SK-N-SH treated with all-trans-retinoic acid at 6 μM for 48 hours (cell line): ENCODE measurements around the gene PGBD1.

Source experiments
- ATAC-seq: fragments of 200-7000 bp; cut with Tn5 transposase; 3 replicates; pipeline ENCODE4 v1.9.1; 2020; ENCODE audit warnings: mild to moderate bottlenecking, moderate library complexity
- CSDC2 ChIP-seq: fragments of 250-450 bp; sonication (Bioruptor Pico); IDR thresholded peaks from 2 replicates; pipeline ENCODE4 v1.5.0; 2020; ENCODE audit warnings: mild to moderate bottlenecking, moderate library complexity
- GLIS3 ChIP-seq: fragments of 250-450 bp; sonication (Bioruptor Pico); IDR thresholded peaks from 2 replicates; pipeline ENCODE4 v1.5.0; 2020; ENCODE audit warnings: mild to moderate bottlenecking, moderate library complexity
- ISL1 ChIP-seq: fragments of 250-450 bp; sonication (Bioruptor Pico); IDR thresholded peaks from 2 replicates; pipeline ENCODE4 v2.1.2; 2022; ENCODE audit warnings: mild to moderate bottlenecking, moderate library complexity
- OSR1 ChIP-seq: fragments of 250-450 bp; sonication (Bioruptor Pico); IDR thresholded peaks from 2 replicates; pipeline ENCODE4 v1.8.0; 2022; ENCODE audit warnings: moderate library complexity, mild to moderate bottlenecking, inconsistent platforms
- PPARA ChIP-seq: fragments of 250-450 bp; sonication (Bioruptor Pico); IDR thresholded peaks from 2 replicates; pipeline ENCODE4 v1.5.0; 2020; ENCODE audit warnings: mild to moderate bottlenecking, borderline replicate concordance
- RARB ChIP-seq: fragments of 250-450 bp; sonication (Bioruptor Pico); IDR thresholded peaks from 2 replicates; pipeline ENCODE4 v1.8.0; 2021; ENCODE audit warnings: mild to moderate bottlenecking, moderate library complexity
- SNAI2 ChIP-seq: fragments of 250-450 bp; sonication (Bioruptor Pico); IDR thresholded peaks from 2 replicates; pipeline ENCODE4 v1.5.0; 2020; ENCODE audit warnings: mild to moderate bottlenecking, moderate library complexity
- TCF4 ChIP-seq: fragments of 250-450 bp; sonication (Bioruptor Pico); IDR thresholded peaks from 2 replicates; pipeline ENCODE4 v1.8.0; 2021; ENCODE audit warnings: mild to moderate bottlenecking, moderate library complexity, borderline replicate concordance
- ZC3H10 ChIP-seq: fragments of 250-450 bp; sonication (Bioruptor Pico); IDR thresholded peaks from 2 replicates; pipeline ENCODE4 v1.5.1; 2021; ENCODE audit warnings: mild to moderate bottlenecking, moderate library complexity
- ZFP3 ChIP-seq: fragments of 250-450 bp; sonication (Bioruptor Pico); IDR thresholded peaks from 2 replicates; pipeline ENCODE4 v1.5.0; 2020; ENCODE audit warnings: mild to moderate bottlenecking, moderate library complexity
- ZNF565 ChIP-seq: fragments of 450-650 bp; formaldehyde crosslinking; conservative IDR thresholded peaks from 2 replicates; pipeline ENCODE4 v1.5.0; 2020; ENCODE audit warnings: low read depth, mild to moderate bottlenecking, moderate library complexity
- ZNF70 ChIP-seq: fragments of 450-650 bp; formaldehyde crosslinking; IDR thresholded peaks from 2 replicates; pipeline ENCODE4 v1.5.0; 2020; ENCODE audit warnings: mild to moderate bottlenecking, moderate library complexity
- ZNF8 ChIP-seq: fragments of 450-650 bp; formaldehyde crosslinking; IDR thresholded peaks from 2 replicates; pipeline ENCODE4 v1.5.0; 2020; ENCODE audit warnings: mild to moderate bottlenecking, moderate library complexity
- TF ChIP-seq, protein P1 (sequence below): fragments of 250-450 bp; sonication (Bioruptor Pico); IDR thresholded peaks from 2 replicates; pipeline ENCODE4 v1.8.0; 2020; ENCODE audit warnings: mild to moderate bottlenecking, moderate library complexity, borderline replicate concordance
- TF ChIP-seq, protein P2 (sequence below): fragments of 250-450 bp; sonication (Bioruptor Pico); IDR thresholded peaks from 2 replicates; pipeline ENCODE4 v1.5.1; 2020; ENCODE audit warnings: low read depth, mild to moderate bottlenecking, moderate library complexity
- TF ChIP-seq, protein P3 (sequence below): fragments of 250-450 bp; sonication (Bioruptor Pico); IDR thresholded peaks from 2 replicates; pipeline ENCODE4 v1.5.0; 2020; ENCODE audit warnings: mild to moderate bottlenecking, moderate library complexity
- TF ChIP-seq, protein P4 (sequence below): fragments of 250-450 bp; sonication (Bioruptor Pico); IDR thresholded peaks from 2 replicates; pipeline ENCODE4 v1.8.0; 2021; ENCODE audit warnings: low read depth, mild to moderate bottlenecking, moderate library complexity, borderline replicate concordance

PGBD1 gene

DNA sequence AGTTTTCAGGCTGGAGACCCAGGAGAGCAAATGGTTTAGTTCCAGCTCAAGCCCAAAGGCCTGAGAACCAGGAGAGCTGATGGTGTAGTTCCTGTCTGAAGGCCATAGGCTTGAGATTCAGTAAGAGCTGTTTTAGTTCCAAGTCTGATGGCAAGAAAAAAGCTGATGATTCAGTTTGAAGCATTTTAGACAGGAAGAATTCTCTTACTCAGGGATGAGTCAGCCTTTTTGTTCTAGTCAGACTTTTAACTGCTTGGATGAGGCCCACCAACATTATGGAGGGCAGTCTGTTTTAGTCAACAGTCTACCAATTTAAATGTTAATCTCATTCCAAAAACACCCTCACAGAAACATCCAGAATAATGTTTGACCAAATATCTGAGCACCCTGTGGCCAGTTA is 11.9 kb upstream of the PGBD1 start (continued):
- TF ChIP-seq, protein P1, sequence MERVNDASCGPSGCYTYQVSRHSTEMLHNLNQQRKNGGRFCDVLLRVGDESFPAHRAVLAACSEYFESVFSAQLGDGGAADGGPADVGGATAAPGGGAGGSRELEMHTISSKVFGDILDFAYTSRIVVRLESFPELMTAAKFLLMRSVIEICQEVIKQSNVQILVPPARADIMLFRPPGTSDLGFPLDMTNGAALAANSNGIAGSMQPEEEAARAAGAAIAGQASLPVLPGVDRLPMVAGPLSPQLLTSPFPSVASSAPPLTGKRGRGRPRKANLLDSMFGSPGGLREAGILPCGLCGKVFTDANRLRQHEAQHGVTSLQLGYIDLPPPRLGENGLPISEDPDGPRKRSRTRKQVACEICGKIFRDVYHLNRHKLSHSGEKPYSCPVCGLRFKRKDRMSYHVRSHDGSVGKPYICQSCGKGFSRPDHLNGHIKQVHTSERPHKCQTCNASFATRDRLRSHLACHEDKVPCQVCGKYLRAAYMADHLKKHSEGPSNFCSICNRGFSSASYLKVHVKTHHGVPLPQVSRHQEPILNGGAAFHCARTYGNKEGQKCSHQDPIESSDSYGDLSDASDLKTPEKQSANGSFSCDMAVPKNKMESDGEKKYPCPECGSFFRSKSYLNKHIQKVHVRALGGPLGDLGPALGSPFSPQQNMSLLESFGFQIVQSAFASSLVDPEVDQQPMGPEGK, result no peak

DNA sequence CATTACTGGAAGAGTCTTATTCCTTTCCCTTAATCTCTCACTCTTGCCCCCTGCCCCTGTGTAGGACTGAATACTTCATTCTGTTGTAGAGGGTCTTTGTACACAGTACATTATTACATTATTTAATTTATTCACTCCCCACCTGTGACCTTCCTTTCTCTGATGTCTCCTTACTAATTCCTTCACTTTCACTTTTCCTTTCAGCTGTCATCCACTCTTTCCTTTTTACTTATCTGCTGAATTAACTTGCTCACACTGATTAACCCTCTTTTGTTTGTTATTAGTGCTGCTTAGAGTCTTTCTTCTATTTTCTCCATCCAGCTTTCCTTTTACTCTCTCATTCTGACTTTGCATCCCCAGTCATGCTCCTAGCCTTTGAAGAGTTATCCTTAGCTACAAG is 6.5 kb upstream of the PGBD1 start:
- ATAC-seq, result no peak
- TF ChIP-seq, protein P1, result no peak
- TF ChIP-seq, protein P2, sequence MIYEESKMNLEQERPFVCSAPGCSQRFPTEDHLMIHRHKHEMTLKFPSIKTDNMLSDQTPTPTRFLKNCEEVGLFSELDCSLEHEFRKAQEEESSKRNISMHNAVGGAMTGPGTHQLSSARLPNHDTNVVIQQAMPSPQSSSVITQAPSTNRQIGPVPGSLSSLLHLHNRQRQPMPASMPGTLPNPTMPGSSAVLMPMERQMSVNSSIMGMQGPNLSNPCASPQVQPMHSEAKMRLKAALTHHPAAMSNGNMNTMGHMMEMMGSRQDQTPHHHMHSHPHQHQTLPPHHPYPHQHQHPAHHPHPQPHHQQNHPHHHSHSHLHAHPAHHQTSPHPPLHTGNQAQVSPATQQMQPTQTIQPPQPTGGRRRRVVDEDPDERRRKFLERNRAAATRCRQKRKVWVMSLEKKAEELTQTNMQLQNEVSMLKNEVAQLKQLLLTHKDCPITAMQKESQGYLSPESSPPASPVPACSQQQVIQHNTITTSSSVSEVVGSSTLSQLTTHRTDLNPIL, result no peak
- TF ChIP-seq, all 23 proteins: peak for 0

DNA sequence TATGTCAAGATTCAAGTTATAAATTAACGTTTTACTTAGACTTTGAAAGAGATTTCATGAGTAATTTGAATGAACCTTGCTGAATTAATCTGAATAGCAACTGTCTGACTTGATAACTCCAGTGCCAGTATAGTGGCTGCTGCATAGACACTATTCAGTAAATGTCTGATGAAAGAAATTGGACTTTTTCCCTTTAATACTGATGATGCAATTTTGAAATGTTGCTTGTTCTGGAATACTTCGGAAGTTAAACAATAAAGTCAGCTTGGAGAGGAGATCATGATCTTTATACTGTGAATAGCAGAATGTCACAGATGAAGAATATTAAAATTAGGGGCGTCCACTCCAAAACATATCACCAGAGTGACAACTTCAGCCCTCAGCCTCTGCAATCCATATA is 3.6 kb upstream of the PGBD1 start:
- no peak for TF ChIP-seq TCF4 (CRISPR knock-in tag)
- TF ChIP-seq SNAI2 (CRISPR knock-in tag), result no peak
- TF ChIP-seq, all 23 proteins: peak for 0
- ATAC-seq, result no peak

DNA sequence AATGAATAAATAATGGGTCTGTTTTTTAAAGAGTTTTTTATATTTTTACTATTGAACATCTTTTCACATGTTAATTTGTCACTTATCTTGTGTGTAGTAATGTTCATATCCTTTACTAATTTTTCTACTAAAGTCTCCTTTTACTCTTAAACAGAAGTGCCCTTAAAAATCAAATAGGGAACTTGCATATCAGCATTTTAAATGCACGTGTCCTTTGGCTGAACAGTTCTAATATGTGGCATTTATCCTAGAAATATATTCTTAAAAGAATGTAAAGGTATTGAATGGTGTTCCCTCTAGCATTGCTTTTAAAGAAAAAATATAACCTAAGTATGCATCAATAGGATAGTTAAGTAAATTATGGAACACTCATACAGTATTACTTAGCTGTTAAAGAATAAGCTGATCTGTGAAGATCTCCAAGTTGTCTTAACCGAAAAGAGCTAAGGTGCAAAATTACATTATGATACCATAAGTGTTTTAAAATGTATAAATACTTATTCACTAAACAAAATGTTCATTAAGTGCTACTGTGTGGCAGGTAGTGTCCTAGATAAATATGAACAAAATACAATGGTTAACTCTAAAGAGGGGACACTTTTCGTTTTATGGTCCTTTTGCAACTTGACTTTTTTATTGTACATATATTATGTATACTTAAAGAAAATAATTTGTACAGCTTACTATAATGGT is 631 bp upstream of the PGBD1 start:
- TF ChIP-seq, protein P1, result no peak
- TF ChIP-seq ZNF70 (CRISPR knock-in tag), result no peak
- TF ChIP-seq CSDC2, result no peak
- no peak for TF ChIP-seq ZNF8 (CRISPR knock-in tag)
- no peak for TF ChIP-seq ZFP3 (CRISPR knock-in tag)
- TF ChIP-seq RARB (CRISPR knock-in tag), result no peak
- no peak for TF ChIP-seq ZNF565 (CRISPR knock-in tag)
- TF ChIP-seq, protein P2, result no peak
- TF ChIP-seq GLIS3 (CRISPR knock-in tag), result no peak
- TF ChIP-seq OSR1, result no peak
- no peak for TF ChIP-seq ISL1 (CRISPR knock-in tag)
- TF ChIP-seq, protein P3, sequence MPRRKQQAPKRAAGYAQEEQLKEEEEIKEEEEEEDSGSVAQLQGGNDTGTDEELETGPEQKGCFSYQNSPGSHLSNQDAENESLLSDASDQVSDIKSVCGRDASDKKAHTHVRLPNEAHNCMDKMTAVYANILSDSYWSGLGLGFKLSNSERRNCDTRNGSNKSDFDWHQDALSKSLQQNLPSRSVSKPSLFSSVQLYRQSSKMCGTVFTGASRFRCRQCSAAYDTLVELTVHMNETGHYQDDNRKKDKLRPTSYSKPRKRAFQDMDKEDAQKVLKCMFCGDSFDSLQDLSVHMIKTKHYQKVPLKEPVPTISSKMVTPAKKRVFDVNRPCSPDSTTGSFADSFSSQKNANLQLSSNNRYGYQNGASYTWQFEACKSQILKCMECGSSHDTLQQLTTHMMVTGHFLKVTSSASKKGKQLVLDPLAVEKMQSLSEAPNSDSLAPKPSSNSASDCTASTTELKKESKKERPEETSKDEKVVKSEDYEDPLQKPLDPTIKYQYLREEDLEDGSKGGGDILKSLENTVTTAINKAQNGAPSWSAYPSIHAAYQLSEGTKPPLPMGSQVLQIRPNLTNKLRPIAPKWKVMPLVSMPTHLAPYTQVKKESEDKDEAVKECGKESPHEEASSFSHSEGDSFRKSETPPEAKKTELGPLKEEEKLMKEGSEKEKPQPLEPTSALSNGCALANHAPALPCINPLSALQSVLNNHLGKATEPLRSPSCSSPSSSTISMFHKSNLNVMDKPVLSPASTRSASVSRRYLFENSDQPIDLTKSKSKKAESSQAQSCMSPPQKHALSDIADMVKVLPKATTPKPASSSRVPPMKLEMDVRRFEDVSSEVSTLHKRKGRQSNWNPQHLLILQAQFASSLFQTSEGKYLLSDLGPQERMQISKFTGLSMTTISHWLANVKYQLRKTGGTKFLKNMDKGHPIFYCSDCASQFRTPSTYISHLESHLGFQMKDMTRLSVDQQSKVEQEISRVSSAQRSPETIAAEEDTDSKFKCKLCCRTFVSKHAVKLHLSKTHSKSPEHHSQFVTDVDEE (CRISPR knock-in tag), result no peak
- no peak for TF ChIP-seq ZC3H10 (CRISPR knock-in tag)
- TF ChIP-seq, protein P4, sequence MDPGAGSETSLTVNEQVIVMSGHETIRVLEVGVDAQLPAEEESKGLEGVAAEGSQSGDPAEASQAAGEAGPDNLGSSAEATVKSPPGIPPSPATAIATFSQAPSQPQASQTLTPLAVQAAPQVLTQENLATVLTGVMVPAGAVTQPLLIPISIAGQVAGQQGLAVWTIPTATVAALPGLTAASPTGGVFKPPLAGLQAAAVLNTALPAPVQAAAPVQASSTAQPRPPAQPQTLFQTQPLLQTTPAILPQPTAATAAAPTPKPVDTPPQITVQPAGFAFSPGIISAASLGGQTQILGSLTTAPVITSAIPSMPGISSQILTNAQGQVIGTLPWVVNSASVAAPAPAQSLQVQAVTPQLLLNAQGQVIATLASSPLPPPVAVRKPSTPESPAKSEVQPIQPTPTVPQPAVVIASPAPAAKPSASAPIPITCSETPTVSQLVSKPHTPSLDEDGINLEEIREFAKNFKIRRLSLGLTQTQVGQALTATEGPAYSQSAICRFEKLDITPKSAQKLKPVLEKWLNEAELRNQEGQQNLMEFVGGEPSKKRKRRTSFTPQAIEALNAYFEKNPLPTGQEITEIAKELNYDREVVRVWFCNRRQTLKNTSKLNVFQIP (CRISPR knock-in tag), result no peak
- no peak for TF ChIP-seq PPARA (CRISPR knock-in tag)
- peak; percentile 3; the same call in 1 of the 3 replicates for ATAC-seq
